Effector memory CD4-positive, alpha-beta T cell (primary cell): Measurements from ENCODE around the gene ICA1L.

ENCODE experiments used
- DNase-seq, 3 donors: peaks; one replicate each; pipeline ENCODE4 v3.0.0-alpha.2; 2020
- H3K27ac ChIP-seq: 2 replicates; pipeline ENCODE4 v1.7.0; 2013; ENCODE audit warnings: mild to moderate bottlenecking, low read length, moderate library complexity; ENCODE audit not compliant: insufficient read depth, poor library complexity, severe bottlenecking
- H3K27me3 ChIP-seq: replicated peaks from 2 replicates; pipeline ENCODE4 v1.7.0; 2013; ENCODE audit warnings: mild to moderate bottlenecking, low read length; ENCODE audit not compliant: insufficient read depth, control insufficient read depth, poor library complexity, severe bottlenecking
- H3K36me3 ChIP-seq: 2 replicates; pipeline ENCODE4 v1.7.0; 2013; ENCODE audit warnings: mild to moderate bottlenecking, low read length, moderate library complexity; ENCODE audit not compliant: control insufficient read depth, insufficient read depth
- H3K4me1 ChIP-seq: 2 replicates; pipeline ENCODE4 v1.7.0; 2013; ENCODE audit warnings: low read length, mild to moderate bottlenecking; ENCODE audit not compliant: control insufficient read depth, insufficient read depth, poor library complexity, severe bottlenecking
- H3K4me3 ChIP-seq: 2 replicates; pipeline ENCODE4 v1.7.0; 2013; ENCODE audit warnings: low read length, low read depth, mild to moderate bottlenecking; ENCODE audit not compliant: insufficient read depth, poor library complexity, severe bottlenecking
- H3K9me3 ChIP-seq: 2 replicates; pipeline ENCODE4 v1.7.0; 2013; ENCODE audit warnings: mild to moderate bottlenecking, low read length, moderate library complexity; ENCODE audit not compliant: control insufficient read depth

ICA1L gene

GRCh38 chr2:202750763-202751427 lies 120.7 kb downstream of the ICA1L start:
- H3K27me3 ChIP-seq, result no peaks in the 10 kb centered on the region
- H3K9me3 ChIP-seq, result no peaks in the 10 kb centered on the region
- DNase-seq, result no peak
- H3K4me3 ChIP-seq, result no peak overlapping the region
- no peaks in the 10 kb centered on the region for H3K36me3 ChIP-seq
- H3K27ac ChIP-seq, result no peak overlapping the region
- H3K4me1 ChIP-seq, result no peaks in the 10 kb centered on the region

DNA sequence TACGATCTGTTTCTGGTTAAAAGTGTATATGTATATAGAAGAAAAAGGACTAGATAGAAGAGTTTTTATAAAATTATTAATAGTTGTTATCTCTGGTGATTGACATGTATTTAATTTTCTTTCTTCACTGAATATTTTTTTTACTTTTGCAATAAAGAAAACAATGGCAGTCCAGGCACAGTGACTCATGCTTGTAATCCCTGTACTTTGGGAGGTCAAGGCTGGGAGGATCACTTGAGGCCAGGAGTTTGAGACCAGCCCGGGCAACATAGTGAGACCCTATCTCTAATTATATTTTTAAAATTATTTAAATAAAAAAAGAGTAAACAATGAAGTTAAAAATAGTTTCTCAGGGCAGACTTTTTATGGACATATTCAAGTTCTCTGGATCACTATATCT lies 122.1 kb downstream of the ICA1L start:
- Histone ChIP-seq H3K9me3 (no peaks in the 10 kb centered on the region), H3K36me3 (no peaks in the 10 kb centered on the region), H3K27ac (no peak overlapping the region), H3K4me3 (no peak overlapping the region), H3K27me3 (no peaks in the 10 kb centered on the region), H3K4me1 (no peaks in the 10 kb centered on the region)
- DNase-seq, result no peak

DNA sequence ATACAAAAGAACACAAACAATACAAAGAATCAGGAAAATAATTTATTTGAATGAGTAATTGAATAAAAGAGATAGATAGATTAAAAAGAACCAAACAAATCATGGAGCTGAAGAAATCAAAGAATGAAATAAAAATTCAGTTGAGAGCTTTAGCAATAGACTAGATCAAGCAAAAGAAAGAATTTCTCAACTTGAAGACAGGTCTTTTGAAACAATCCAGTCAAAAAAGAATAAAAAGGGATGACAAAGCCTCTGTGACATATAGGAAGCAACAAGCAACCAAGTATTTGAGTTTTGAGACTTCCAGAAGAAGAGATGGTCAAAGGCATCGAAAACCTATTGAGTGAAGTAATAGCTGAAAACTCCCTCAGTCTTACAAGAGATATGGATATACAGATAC lies 128.0 kb downstream of the ICA1L start:
- no peaks in the 10 kb centered on the region for H3K4me1 ChIP-seq
- no peaks in the 10 kb centered on the region for H3K36me3 ChIP-seq
- no peak overlapping the region for H3K27ac ChIP-seq
- no peak for DNase-seq
- H3K9me3 ChIP-seq, result peaks cover 13% of the 10 kb centered on the region
- no peak overlapping the region for H3K4me3 ChIP-seq
- H3K27me3 ChIP-seq, result no peaks in the 10 kb centered on the region

DNA sequence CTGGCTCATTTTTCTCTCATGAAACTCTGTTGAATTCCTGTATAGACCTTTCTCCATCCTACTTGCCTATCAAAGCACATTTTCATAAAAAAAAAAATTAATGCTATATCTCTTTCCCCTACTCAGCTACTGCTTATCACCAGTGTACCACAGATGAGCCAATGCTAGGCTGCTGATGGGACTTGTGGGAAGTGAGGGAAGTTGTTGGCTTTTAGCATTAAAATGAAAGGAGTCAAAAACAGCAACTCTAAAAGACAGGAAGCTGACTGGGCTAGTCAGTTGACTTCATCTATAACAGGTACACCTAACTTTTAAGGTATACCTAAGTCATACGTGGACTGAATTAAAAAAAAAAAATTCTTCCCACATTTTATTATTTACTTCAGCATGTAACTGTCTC lies 134.7 kb downstream of the ICA1L start:
- DNase-seq, result no peak
- H3K4me3 ChIP-seq, result no peak overlapping the region
- H3K4me1 ChIP-seq, result no peaks in the 10 kb centered on the region
- H3K36me3 ChIP-seq, result peaks cover 2% of the 10 kb centered on the region
- H3K9me3 ChIP-seq, result no peaks in the 10 kb centered on the region
- H3K27ac ChIP-seq, result no peak overlapping the region
- no peaks in the 10 kb centered on the region for H3K27me3 ChIP-seq

DNA sequence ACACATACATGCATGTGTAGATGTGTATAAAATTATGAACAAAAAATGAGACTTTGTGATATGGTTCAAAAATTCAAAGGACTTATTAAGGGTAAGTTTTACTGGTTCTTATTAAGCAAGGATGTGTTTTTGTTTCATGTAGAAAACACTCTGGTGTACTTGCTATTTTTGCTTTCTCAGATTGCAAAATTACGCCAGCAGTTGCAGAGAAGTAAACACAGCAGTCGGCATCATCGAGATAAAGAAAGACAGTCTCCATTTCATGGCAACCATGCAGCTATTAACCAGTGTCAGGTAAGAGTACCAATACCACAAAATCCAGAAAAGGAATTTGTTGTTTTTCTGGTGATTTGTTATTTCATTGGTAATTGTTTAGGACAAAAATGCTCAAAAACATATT lies 145.5 kb downstream of the ICA1L start:
- Histone ChIP-seq H3K4me1 (peaks cover 3% of the 10 kb centered on the region), H3K27me3 (no peaks in the 10 kb centered on the region), H3K9me3 (no peaks in the 10 kb centered on the region), H3K27ac (no peak overlapping the region), H3K36me3 (peaks cover 15% of the 10 kb centered on the region), H3K4me3 (no peak overlapping the region)
- DNase-seq, result no peak

- no peak for DNase-seq
- Histone ChIP-seq H3K4me3 (no peak overlapping the region), H3K9me3 (no peaks in the 10 kb centered on the region), H3K27ac (no peak overlapping the region), H3K4me1 (peaks cover 3% of the 10 kb centered on the region), H3K36me3 (peaks cover 4% of the 10 kb centered on the region), H3K27me3 (no peaks in the 10 kb centered on the region)
Observed at GRCh38 chr2:202723746-202724145, 147.8 kb downstream of the ICA1L start.
